ENCODE measurements around the gene VPS11.
"Not testable (repeated sequence)": the region's sequence is repeated elsewhere in the genome, so short reads cannot be mapped to it uniquely, and the experiment has no call there.

The VPS11 gene

GRCh38 chr11:119056421-119056999 is 11.1 kb upstream of the VPS11 start:
- Histone ChIP-seq H3K36me3 (ENCODE audit: low read depth) (peaks cover 47% of the 10 kb centered on the region), H3K4me3 (ENCODE audit: severe bottlenecking) (peak overlapping the region; percentile 97), H3K27me3 (ENCODE audit: insufficient read depth, poor library complexity, severe bottlenecking) (no peaks in the 10 kb centered on the region), H3K27ac (ENCODE audit: poor library complexity, severe bottlenecking) (peak overlapping the region; percentile 61), H3K9me3 (ENCODE audit: severe bottlenecking) (no peaks in the 10 kb centered on the region), H3K4me1 (ENCODE audit: insufficient read depth, poor library complexity, severe bottlenecking) (peaks cover 7% of the 10 kb centered on the region)
- DNase-seq (ENCODE audit: low spot score) (no peak), ATAC-seq (ENCODE audit: low read depth) (peak; percentile 33)
- no peak for TF ChIP-seq CTCF (IDR thresholded peaks at IDR 0.05; ENCODE audit: poor library complexity, severe bottlenecking)

- DNase-seq (ENCODE audit: low spot score): peak; percentile 99
- ATAC-seq (ENCODE audit: low read depth): peak; percentile 91
- Histone ChIP-seq H3K4me3 (ENCODE audit: severe bottlenecking) (peak within 1 kb of the TSS; percentile 97), H3K9me3 (ENCODE audit: severe bottlenecking) (no peaks in the 10 kb centered on the region), H3K27ac (ENCODE audit: poor library complexity, severe bottlenecking) (peak within 1 kb of the TSS; percentile 61), H3K36me3 (ENCODE audit: low read depth) (peaks cover 40% of the 10 kb centered on the region), H3K4me1 (ENCODE audit: insufficient read depth, poor library complexity, severe bottlenecking) (peaks cover 7% of the 10 kb centered on the region), H3K27me3 (ENCODE audit: insufficient read depth, poor library complexity, severe bottlenecking) (no peaks in the 10 kb centered on the region)
- TF ChIP-seq CTCF (IDR thresholded peaks at IDR 0.05; ENCODE audit: poor library complexity, severe bottlenecking): peak; percentile 27
Measured at GRCh38 chr11:119057000-119057769, 10.4 kb upstream of the VPS11 start, which contains the start of gene HYOU1. HYOU1 (minus strand) TSS chr11:119057205; CDS start chr11:119056160, 1,045 bp downstream.

GRCh38 chr11:119059128-119059527 is 8.5 kb upstream of the VPS11 start:
- DNase-seq (ENCODE audit: low spot score); H3K27ac ChIP-seq (ENCODE audit: poor library complexity, severe bottlenecking); H3K27me3 ChIP-seq (ENCODE audit: insufficient read depth, poor library complexity, severe bottlenecking); H3K4me3 ChIP-seq (ENCODE audit: severe bottlenecking); H3K9me3 ChIP-seq (ENCODE audit: severe bottlenecking); H3K4me1 ChIP-seq (ENCODE audit: insufficient read depth, poor library complexity, severe bottlenecking); ATAC-seq (ENCODE audit: low read depth): not testable (repeated sequence)
- H3K36me3 ChIP-seq (ENCODE audit: low read depth): peaks cover 20% of the 10 kb centered on the region

GRCh38 chr11:119061256-119061655 is 6.4 kb upstream of the VPS11 start:
- no peak for ATAC-seq (ENCODE audit: low read depth)
- Histone ChIP-seq H3K27me3 (ENCODE audit: insufficient read depth, poor library complexity, severe bottlenecking) (no peaks in the 10 kb centered on the region), H3K4me1 (ENCODE audit: insufficient read depth, poor library complexity, severe bottlenecking) (no peaks in the 10 kb centered on the region), H3K36me3 (ENCODE audit: low read depth) (no peaks in the 10 kb centered on the region), H3K9me3 (ENCODE audit: severe bottlenecking) (no peaks in the 10 kb centered on the region), H3K27ac (ENCODE audit: poor library complexity, severe bottlenecking) (no peak overlapping the region), H3K4me3 (ENCODE audit: severe bottlenecking) (no peak overlapping the region)
- no peak for TF ChIP-seq CTCF (IDR thresholded peaks at IDR 0.05; ENCODE audit: poor library complexity, severe bottlenecking)
- no peak for DNase-seq (ENCODE audit: low spot score)

- Histone ChIP-seq H3K4me3 (ENCODE audit: severe bottlenecking) (no peak overlapping the region), H3K4me1 (ENCODE audit: insufficient read depth, poor library complexity, severe bottlenecking) (no peaks in the 10 kb centered on the region), H3K27ac (ENCODE audit: poor library complexity, severe bottlenecking) (no peak overlapping the region), H3K9me3 (ENCODE audit: severe bottlenecking) (no peaks in the 10 kb centered on the region), H3K36me3 (ENCODE audit: low read depth) (no peaks in the 10 kb centered on the region), H3K27me3 (ENCODE audit: insufficient read depth, poor library complexity, severe bottlenecking) (no peaks in the 10 kb centered on the region)
- ATAC-seq (ENCODE audit: low read depth) (no peak), DNase-seq (ENCODE audit: low spot score) (no peak)
- TF ChIP-seq CTCF (IDR thresholded peaks at IDR 0.05; ENCODE audit: poor library complexity, severe bottlenecking): no peak
Measured at GRCh38 chr11:119062779-119063178, 4.8 kb upstream of the VPS11 start.
